ENCODE data around the gene PTK6.

PTK6 gene

GRCh38 chr20:63552481-63553249 lies 15.5 kb upstream of the PTK6 start:
- TF ChIP-seq POLR2AphosphoS5 (IDR thresholded peaks at IDR 0.05; ENCODE audit: borderline replicate concordance, low read depth, low read length) (no peak), FOXP2 (optimal IDR thresholded peaks at IDR 0.05; ENCODE audit: control extremely low read depth, extremely low read length, insufficient read depth) (no peak), EZH2 (IDR thresholded peaks at IDR 0.05) (no peak)
- no peak for DNase-seq (ENCODE audit: low read depth, low spot score)
- Histone ChIP-seq H3K9ac (ENCODE audit: insufficient read length) (no peak overlapping the region), H3K4me3 (no peak overlapping the region), H3K36me3 (ENCODE audit: insufficient read depth, low read length) (no peaks in the 10 kb centered on the region), H3K9me3 (ENCODE audit: low read depth, low read length) (no peaks in the 10 kb centered on the region), H3K27ac (no peak overlapping the region)

GRCh38 chr20:63551068-63551467 lies 13.9 kb upstream of the PTK6 start:
- no peak overlapping the region for H3K27ac ChIP-seq
- no peak overlapping the region for H3K4me3 ChIP-seq
- DNase-seq (ENCODE audit: low read depth, low spot score) = no peak
- no peak overlapping the region for H3K9ac ChIP-seq (ENCODE audit: insufficient read length)
- H3K36me3 ChIP-seq (ENCODE audit: insufficient read depth, low read length) = no peaks in the 10 kb centered on the region
- TF ChIP-seq EZH2 (IDR thresholded peaks at IDR 0.05) (no peak), POLR2AphosphoS5 (IDR thresholded peaks at IDR 0.05; ENCODE audit: borderline replicate concordance, low read depth, low read length) (no peak), FOXP2 (optimal IDR thresholded peaks at IDR 0.05; ENCODE audit: control extremely low read depth, extremely low read length, insufficient read depth) (no peak)
- no peaks in the 10 kb centered on the region for H3K9me3 ChIP-seq (ENCODE audit: low read depth, low read length)

GRCh38 chr20:63549679-63550282 lies 12.6 kb upstream of the PTK6 start:
- H3K4me3 ChIP-seq = no peak overlapping the region
- TF ChIP-seq EZH2 (IDR thresholded peaks at IDR 0.05) = no peak
- TF ChIP-seq FOXP2 (optimal IDR thresholded peaks at IDR 0.05; ENCODE audit: control extremely low read depth, extremely low read length, insufficient read depth) = no peak
- no peak for TF ChIP-seq POLR2AphosphoS5 (IDR thresholded peaks at IDR 0.05; ENCODE audit: borderline replicate concordance, low read depth, low read length)

GRCh38 chr20:63549019-63549418 lies 11.8 kb upstream of the PTK6 start:
- Histone ChIP-seq H3K36me3 (ENCODE audit: insufficient read depth, low read length) (no peaks in the 10 kb centered on the region), H3K4me3 (no peak overlapping the region), H3K9ac (ENCODE audit: insufficient read length) (no peak overlapping the region), H3K27ac (no peak overlapping the region), H3K9me3 (ENCODE audit: low read depth, low read length) (no peaks in the 10 kb centered on the region)
- no peak for DNase-seq (ENCODE audit: low read depth, low spot score)
- TF ChIP-seq EZH2 (IDR thresholded peaks at IDR 0.05) (no peak), POLR2AphosphoS5 (IDR thresholded peaks at IDR 0.05; ENCODE audit: borderline replicate concordance, low read depth, low read length) (no peak), FOXP2 (optimal IDR thresholded peaks at IDR 0.05; ENCODE audit: control extremely low read depth, extremely low read length, insufficient read depth) (no peak)

More at GRCh38 chr20:63549679-63550282, 12.6 kb upstream of the PTK6 start:
- Histone ChIP-seq H3K27ac (no peak overlapping the region), H3K9me3 (ENCODE audit: low read depth, low read length) (no peaks in the 10 kb centered on the region), H3K9ac (ENCODE audit: insufficient read length) (no peak overlapping the region), H3K36me3 (ENCODE audit: insufficient read depth, low read length) (no peaks in the 10 kb centered on the region)
- no peak for DNase-seq (ENCODE audit: low read depth, low spot score)

- TF ChIP-seq EZH2 (IDR thresholded peaks at IDR 0.05) (no peak), POLR2AphosphoS5 (IDR thresholded peaks at IDR 0.05; ENCODE audit: borderline replicate concordance, low read depth, low read length) (no peak), FOXP2 (optimal IDR thresholded peaks at IDR 0.05; ENCODE audit: control extremely low read depth, extremely low read length, insufficient read depth) (no peak)
- no peaks in the 10 kb centered on the region for H3K9me3 ChIP-seq (ENCODE audit: low read depth, low read length)
- no peak overlapping the region for H3K9ac ChIP-seq (ENCODE audit: insufficient read length)
- H3K36me3 ChIP-seq (ENCODE audit: insufficient read depth, low read length) = no peaks in the 10 kb centered on the region
- DNase-seq (ENCODE audit: low read depth, low spot score) = no peak
- no peak overlapping the region for H3K27ac ChIP-seq
- no peak overlapping the region for H3K4me3 ChIP-seq
Observed at GRCh38 chr20:63548542-63548941, 11.4 kb upstream of the PTK6 start.

GRCh38 chr20:63547725-63548480 lies 10.7 kb upstream of the PTK6 start, which contains the start of gene SRMS:
SRMS (minus strand) TSS chr20:63547749; CDS start chr20:63547463, 286 bp downstream.
- TF ChIP-seq EZH2 (IDR thresholded peaks at IDR 0.05) = no peak
- TF ChIP-seq POLR2AphosphoS5 (IDR thresholded peaks at IDR 0.05; ENCODE audit: borderline replicate concordance, low read depth, low read length) = no peak
- no peak for TF ChIP-seq FOXP2 (optimal IDR thresholded peaks at IDR 0.05; ENCODE audit: control extremely low read depth, extremely low read length, insufficient read depth)
- Histone ChIP-seq H3K9ac (ENCODE audit: insufficient read length) (no peak within 1 kb of the TSS), H3K27ac (no peak within 1 kb of the TSS), H3K36me3 (ENCODE audit: insufficient read depth, low read length) (no peaks in the 10 kb centered on the region), H3K4me3 (no peak within 1 kb of the TSS), H3K9me3 (ENCODE audit: low read depth, low read length) (no peaks in the 10 kb centered on the region)
- DNase-seq (ENCODE audit: low read depth, low spot score) = no peak

- no peak overlapping the region for H3K27ac ChIP-seq
- no peak for DNase-seq (ENCODE audit: low read depth, low spot score)
- H3K4me3 ChIP-seq = no peak overlapping the region
- H3K9me3 ChIP-seq (ENCODE audit: low read depth, low read length) = no peaks in the 10 kb centered on the region
- H3K9ac ChIP-seq (ENCODE audit: insufficient read length) = no peak overlapping the region
- H3K36me3 ChIP-seq (ENCODE audit: insufficient read depth, low read length) = no peaks in the 10 kb centered on the region
- no peak for TF ChIP-seq EZH2 (IDR thresholded peaks at IDR 0.05)
- TF ChIP-seq FOXP2 (optimal IDR thresholded peaks at IDR 0.05; ENCODE audit: control extremely low read depth, extremely low read length, insufficient read depth) = no peak
Observed at GRCh38 chr20:63546956-63547724, 10.0 kb upstream of the PTK6 start.
